ENCODE measurements around the gene AUTS2. TPM values are rescaled to one million over a fixed set of nuclear protein-coding genes. Genes with fewer than 3 reads are reported as not detected.

Gene AUTS2
- total RNA-seq, 1 experiment from 2014 or later, result 2.5 TPM

DNA sequence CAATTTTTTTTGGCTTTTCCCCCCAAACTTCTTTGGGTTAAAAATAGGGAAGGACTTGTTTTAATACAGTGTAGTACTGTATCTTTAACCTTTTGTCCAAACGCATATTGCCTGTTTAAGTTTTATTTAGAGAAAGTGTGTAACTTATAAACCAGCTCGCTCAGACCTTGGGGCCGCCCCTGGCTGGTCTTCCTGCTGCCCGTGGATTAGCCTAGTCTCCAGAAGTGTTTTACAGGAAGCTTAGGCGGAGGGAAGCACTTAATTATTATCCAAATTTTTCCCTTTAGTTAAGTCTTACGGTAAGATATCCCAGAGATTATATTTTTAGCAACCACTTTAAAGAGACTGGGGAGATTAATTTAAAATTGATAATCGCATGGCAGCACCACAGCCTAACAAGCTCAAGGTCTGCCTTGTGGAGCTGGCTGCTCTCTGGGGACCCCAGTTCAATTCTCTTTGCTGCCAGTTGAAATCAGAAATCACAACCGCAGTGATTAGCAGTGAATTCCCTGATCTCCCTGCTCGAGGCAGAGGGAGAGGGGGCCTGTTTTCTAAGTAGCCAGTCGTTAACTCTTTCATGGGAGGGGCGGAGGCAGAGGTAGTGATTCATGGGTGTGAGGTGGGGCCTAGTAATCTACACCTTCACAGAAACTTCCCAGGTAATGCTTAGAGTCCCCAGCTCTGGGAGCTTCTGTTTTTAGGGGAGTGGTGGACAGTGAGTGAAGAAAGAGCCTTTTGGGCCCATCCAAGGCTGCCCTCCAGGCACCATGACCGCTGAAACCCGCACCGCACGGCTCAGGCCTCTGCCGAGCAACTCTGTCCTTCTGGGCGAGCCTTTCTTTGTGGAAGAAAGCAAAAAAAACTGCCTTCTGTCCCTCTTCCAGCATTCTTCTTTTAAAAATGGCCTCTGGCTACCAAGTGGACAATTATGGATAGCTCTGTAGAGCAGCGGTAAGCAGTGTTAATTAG lies 984.9 kb downstream of the AUTS2 start:
- no peaks in the 10 kb centered on the region for H3K27me3 ChIP-seq (ENCODE audit: control insufficient read depth, insufficient read depth, low read length)
- CTCF ChIA-PET, result no interaction called here
- no TSS peak for BruUV-seq (replicated peaks)
- no peaks in the 10 kb centered on the region for H3K9me3 ChIP-seq (ENCODE audit: control insufficient read depth, insufficient read depth, low read depth, low read length)
- no peaks in the 10 kb centered on the region for H3K36me3 ChIP-seq (ENCODE audit: control insufficient read depth, insufficient read depth, low read length)
- intact Hi-C loops (cut with micrococcal nuclease; ENCODE audit: unreplicated experiment), result loop anchor here (2.0 kb wide), 1 partner anchor 20 kb away; no protein-coding TSS in a partner anchor
- POLR2A ChIA-PET, result no interaction called here
- in situ Hi-C loops (cut with HindIII; ENCODE audit: low pct_unique_long_range_greater_than_20kb, low sequenced_read_pairs), result no loop called here
- TF ChIP-seq, protein P1, sequence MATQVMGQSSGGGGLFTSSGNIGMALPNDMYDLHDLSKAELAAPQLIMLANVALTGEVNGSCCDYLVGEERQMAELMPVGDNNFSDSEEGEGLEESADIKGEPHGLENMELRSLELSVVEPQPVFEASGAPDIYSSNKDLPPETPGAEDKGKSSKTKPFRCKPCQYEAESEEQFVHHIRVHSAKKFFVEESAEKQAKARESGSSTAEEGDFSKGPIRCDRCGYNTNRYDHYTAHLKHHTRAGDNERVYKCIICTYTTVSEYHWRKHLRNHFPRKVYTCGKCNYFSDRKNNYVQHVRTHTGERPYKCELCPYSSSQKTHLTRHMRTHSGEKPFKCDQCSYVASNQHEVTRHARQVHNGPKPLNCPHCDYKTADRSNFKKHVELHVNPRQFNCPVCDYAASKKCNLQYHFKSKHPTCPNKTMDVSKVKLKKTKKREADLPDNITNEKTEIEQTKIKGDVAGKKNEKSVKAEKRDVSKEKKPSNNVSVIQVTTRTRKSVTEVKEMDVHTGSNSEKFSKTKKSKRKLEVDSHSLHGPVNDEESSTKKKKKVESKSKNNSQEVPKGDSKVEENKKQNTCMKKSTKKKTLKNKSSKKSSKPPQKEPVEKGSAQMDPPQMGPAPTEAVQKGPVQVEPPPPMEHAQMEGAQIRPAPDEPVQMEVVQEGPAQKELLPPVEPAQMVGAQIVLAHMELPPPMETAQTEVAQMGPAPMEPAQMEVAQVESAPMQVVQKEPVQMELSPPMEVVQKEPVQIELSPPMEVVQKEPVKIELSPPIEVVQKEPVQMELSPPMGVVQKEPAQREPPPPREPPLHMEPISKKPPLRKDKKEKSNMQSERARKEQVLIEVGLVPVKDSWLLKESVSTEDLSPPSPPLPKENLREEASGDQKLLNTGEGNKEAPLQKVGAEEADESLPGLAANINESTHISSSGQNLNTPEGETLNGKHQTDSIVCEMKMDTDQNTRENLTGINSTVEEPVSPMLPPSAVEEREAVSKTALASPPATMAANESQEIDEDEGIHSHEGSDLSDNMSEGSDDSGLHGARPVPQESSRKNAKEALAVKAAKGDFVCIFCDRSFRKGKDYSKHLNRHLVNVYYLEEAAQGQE (IDR thresholded peaks at IDR 0.05; ENCODE audit: insufficient read depth in 1 of 2, low read depth in 2 of 2, low read length in 1 of 2), result no peak
- no peak for TF ChIP-seq TCF7L2 (IDR thresholded peaks at IDR 0.05; ENCODE audit: low read depth, low read length)
- TF ChIP-seq SIN3A (IDR thresholded peaks at IDR 0.05; ENCODE audit: borderline replicate concordance, insufficient read depth, low read depth, low read length), result no peak
- no peak for TF ChIP-seq POLR2AphosphoS5 (IDR thresholded peaks at IDR 0.05; ENCODE audit: low read depth, low read length)
- TF ChIP-seq, protein P2, sequence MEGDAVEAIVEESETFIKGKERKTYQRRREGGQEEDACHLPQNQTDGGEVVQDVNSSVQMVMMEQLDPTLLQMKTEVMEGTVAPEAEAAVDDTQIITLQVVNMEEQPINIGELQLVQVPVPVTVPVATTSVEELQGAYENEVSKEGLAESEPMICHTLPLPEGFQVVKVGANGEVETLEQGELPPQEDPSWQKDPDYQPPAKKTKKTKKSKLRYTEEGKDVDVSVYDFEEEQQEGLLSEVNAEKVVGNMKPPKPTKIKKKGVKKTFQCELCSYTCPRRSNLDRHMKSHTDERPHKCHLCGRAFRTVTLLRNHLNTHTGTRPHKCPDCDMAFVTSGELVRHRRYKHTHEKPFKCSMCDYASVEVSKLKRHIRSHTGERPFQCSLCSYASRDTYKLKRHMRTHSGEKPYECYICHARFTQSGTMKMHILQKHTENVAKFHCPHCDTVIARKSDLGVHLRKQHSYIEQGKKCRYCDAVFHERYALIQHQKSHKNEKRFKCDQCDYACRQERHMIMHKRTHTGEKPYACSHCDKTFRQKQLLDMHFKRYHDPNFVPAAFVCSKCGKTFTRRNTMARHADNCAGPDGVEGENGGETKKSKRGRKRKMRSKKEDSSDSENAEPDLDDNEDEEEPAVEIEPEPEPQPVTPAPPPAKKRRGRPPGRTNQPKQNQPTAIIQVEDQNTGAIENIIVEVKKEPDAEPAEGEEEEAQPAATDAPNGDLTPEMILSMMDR (IDR thresholded peaks at IDR 0.05), result no peak
- no peaks in the 10 kb centered on the region for H3K4me1 ChIP-seq (ENCODE audit: control insufficient read depth, insufficient read depth, low read length)
- no peak overlapping the region for H3K4me3 ChIP-seq (ENCODE audit: low read depth in 2 of 2, low read length in 2 of 2)
- DNase-seq (ENCODE audit: low read depth, low spot score), result no peak
- ATAC-seq, result no peak
- H3K27ac ChIP-seq (ENCODE audit: low read length), result no peak overlapping the region

DNA sequence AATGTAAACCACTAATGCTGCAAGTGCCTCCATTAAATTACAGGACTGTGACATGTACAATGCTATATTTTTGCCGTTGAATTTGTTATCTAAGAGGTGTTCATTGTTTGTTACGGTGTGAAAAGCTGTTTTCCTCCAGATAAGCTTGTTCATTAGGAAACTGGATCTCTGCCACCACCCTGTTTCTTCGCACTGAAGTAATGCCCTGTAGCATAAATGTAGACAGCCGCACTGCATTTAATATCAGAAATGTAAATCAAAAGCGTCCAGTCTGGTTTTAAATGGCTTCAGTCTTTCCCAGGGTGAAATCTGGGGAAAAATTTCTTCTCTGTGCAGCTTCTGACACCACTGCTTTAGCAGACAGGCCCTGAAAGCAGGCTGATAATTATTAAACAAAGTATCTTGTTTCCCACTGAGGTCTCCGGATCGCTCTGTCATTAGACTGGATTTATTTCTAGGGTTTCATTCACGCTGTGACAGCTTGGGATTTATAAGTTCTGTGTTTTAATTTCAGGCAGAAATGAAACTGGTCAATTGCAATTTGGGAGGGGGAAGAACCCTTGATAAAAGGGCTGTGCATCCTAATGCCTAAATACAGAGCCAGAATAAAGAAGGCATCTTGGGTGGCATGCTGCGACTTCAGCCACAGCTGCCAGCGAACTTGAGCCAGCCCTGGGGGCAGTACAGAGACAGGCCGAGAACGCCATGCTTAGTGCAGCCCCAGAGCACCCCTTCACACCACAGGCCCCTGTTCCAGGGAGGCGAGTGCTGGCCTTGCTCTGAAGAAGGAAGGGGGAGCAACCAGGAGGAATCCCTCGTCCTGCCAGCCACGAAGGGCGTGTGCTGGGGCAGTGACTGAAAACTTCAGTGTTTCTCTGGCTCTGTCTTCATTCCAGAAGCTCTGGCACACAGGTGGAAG lies 985.9 kb downstream of the AUTS2 start:
- no peak overlapping the region for H3K27ac ChIP-seq (ENCODE audit: low read length)
- no peaks in the 10 kb centered on the region for H3K27me3 ChIP-seq (ENCODE audit: control insufficient read depth, insufficient read depth, low read length)
- TF ChIP-seq TCF7L2 (IDR thresholded peaks at IDR 0.05; ENCODE audit: low read depth, low read length) (no peak), POLR2AphosphoS5 (IDR thresholded peaks at IDR 0.05; ENCODE audit: low read depth, low read length) (no peak), SIN3A (IDR thresholded peaks at IDR 0.05; ENCODE audit: borderline replicate concordance, insufficient read depth, low read depth, low read length) (no peak)
- TF ChIP-seq, protein P1 (IDR thresholded peaks at IDR 0.05; ENCODE audit: insufficient read depth in 1 of 2, low read depth in 2 of 2, low read length in 1 of 2), result no peak
- TF ChIP-seq, protein P2 (IDR thresholded peaks at IDR 0.05), result no peak
- no TSS peak for BruUV-seq (replicated peaks)
- H3K9me3 ChIP-seq (ENCODE audit: control insufficient read depth, insufficient read depth, low read depth, low read length), result no peaks in the 10 kb centered on the region
- DNase-seq (ENCODE audit: low read depth, low spot score) (no peak), ATAC-seq (no peak)
- no peak overlapping the region for H3K4me3 ChIP-seq (ENCODE audit: low read depth in 2 of 2, low read length in 2 of 2)
- ChIA-PET CTCF (no interaction called here), POLR2A (no interaction called here)
- H3K4me1 ChIP-seq (ENCODE audit: control insufficient read depth, insufficient read depth, low read length), result no peaks in the 10 kb centered on the region
- intact Hi-C loops (cut with micrococcal nuclease; ENCODE audit: unreplicated experiment) (loop anchor here (2.0 kb wide), 1 partner anchor 21 kb away; no protein-coding TSS in a partner anchor), in situ Hi-C loops (cut with HindIII; ENCODE audit: low pct_unique_long_range_greater_than_20kb, low sequenced_read_pairs) (no loop called here)
- H3K36me3 ChIP-seq (ENCODE audit: control insufficient read depth, insufficient read depth, low read length), result no peaks in the 10 kb centered on the region

All from Panc1 (cell line).